OCI-LY7 (cell line): Measurements from ENCODE around the gene CLSTN2.

ENCODE experiments used
- EZH2phosphoT487 ChIP-seq: fragments of 200-600 bp; sonication (generic); IDR thresholded peaks from 2 replicates; pipeline ENCODE4 v1.6.1; 2018; ENCODE audit warnings: low read depth, borderline replicate concordance, mild to moderate bottlenecking, mixed run types, antibody characterized with exemption, low read length, moderate library complexity, mixed read lengths
- TF ChIP-seq, protein P1 (sequence below): fragments of 200-600 bp; sonication (generic); conservative IDR thresholded peaks from 2 replicates; pipeline ENCODE4 v1.5.1; 2014; ENCODE audit warnings: mild to moderate bottlenecking, antibody characterized with exemption, low read length, moderate library complexity, mixed read lengths

DNA sequence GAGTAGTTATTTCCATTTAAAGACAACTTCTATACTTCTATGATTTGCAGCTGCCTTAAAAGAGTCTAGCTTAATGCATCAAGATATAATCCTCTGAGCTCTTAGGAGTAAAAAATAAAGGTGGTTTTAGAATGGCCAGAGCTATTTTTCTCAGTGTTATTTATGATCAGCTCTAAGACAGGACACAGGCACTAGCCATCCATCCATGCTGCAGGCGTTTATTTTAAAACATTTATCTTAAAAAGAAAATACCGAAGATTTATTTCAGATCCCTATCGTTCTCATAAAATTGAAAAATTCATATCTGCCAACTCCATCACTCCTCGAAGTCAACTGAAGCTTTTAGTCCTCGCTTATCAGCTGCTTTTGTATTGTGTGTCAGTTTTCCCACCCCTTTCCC, 243.5 kb downstream of the CLSTN2 start:
- TF ChIP-seq, protein P1, sequence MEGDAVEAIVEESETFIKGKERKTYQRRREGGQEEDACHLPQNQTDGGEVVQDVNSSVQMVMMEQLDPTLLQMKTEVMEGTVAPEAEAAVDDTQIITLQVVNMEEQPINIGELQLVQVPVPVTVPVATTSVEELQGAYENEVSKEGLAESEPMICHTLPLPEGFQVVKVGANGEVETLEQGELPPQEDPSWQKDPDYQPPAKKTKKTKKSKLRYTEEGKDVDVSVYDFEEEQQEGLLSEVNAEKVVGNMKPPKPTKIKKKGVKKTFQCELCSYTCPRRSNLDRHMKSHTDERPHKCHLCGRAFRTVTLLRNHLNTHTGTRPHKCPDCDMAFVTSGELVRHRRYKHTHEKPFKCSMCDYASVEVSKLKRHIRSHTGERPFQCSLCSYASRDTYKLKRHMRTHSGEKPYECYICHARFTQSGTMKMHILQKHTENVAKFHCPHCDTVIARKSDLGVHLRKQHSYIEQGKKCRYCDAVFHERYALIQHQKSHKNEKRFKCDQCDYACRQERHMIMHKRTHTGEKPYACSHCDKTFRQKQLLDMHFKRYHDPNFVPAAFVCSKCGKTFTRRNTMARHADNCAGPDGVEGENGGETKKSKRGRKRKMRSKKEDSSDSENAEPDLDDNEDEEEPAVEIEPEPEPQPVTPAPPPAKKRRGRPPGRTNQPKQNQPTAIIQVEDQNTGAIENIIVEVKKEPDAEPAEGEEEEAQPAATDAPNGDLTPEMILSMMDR: no peak
- no peak for TF ChIP-seq EZH2phosphoT487
